ENCODE data around the gene SRD5A1. TPM values are rescaled to one million over a fixed set of nuclear protein-coding genes. Genes with fewer than 3 reads are reported as not detected.

Gene SRD5A1
- total RNA-seq, 1 donor from 2014 or later = 31.3 TPM

DNA sequence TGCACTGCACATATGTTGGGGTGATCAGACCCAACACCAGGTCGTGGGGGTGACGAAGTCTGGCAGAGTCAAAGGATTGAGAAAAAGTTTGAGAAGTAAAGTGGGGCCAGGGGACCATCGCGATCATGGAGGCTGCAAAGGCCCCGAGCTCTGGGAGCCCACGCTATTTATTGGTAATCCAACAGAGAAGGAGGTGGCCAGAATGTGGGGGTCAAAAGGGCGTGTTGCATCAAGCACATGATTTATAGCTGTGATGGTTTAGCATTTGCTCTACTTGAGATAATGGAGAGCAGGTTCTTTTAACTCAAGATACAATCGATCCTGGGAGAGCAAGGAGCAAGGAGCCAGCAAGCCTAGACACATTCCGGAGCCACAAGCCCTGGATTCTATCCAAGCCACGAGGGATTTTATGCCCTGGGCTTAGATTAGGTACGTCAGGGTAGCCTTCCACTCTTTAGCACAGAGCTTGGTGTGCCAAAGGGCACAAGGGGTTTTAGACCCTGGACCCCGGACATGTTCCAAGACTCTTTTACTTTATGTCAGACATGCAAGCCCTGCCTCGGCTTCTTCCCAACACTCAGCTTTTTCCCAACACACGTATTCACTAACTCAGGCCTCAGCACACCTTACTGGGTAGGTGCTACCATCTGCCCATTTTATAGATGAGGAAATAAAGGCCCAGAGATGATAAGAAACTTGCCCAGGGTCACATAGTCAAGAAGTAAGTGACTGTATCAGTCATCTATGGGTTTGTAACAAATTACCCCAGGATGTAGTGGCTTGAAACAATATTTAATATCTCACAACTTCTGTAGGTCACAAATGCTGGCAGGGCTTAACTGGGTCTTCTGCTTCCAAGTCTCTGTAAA, 39.9 kb upstream of the SRD5A1 start:
- Mint-ChIP-seq H3K4me1 (no peaks in the 10 kb centered on the region), H3K4me3 (no peak overlapping the region), H3K27ac (ENCODE audit: unreplicated experiment) (no peak overlapping the region), H3K36me3 (ENCODE audit: low read depth) (peaks cover 26% of the 10 kb centered on the region), H3K9me3 (no peaks in the 10 kb centered on the region), H3K27me3 (ENCODE audit: low read depth) (no peaks in the 10 kb centered on the region)
- no peak for DNase-seq (ENCODE audit: low read depth, low spot score)
- TF ChIP-seq, protein P1, sequence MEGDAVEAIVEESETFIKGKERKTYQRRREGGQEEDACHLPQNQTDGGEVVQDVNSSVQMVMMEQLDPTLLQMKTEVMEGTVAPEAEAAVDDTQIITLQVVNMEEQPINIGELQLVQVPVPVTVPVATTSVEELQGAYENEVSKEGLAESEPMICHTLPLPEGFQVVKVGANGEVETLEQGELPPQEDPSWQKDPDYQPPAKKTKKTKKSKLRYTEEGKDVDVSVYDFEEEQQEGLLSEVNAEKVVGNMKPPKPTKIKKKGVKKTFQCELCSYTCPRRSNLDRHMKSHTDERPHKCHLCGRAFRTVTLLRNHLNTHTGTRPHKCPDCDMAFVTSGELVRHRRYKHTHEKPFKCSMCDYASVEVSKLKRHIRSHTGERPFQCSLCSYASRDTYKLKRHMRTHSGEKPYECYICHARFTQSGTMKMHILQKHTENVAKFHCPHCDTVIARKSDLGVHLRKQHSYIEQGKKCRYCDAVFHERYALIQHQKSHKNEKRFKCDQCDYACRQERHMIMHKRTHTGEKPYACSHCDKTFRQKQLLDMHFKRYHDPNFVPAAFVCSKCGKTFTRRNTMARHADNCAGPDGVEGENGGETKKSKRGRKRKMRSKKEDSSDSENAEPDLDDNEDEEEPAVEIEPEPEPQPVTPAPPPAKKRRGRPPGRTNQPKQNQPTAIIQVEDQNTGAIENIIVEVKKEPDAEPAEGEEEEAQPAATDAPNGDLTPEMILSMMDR (conservative IDR thresholded peaks at IDR 0.05) = no peak

DNA sequence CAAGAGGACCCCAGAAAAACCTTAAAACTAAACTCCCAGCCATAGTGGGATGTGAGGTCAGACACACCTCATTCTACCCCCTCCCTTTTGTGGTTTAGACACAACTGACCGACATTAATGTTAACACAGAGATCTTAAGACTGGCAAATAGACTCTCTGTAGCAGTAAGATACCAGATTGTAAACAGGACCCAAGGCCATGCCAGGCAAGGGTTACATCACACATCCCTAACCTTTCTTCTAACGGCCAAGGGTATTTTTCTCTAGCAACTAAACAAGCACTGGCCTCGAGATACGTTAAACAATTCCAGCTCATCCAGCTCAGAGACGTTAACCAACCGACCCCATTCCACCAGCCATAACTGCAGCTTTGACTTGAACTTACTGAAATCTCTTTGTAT, 39.2 kb upstream of the SRD5A1 start:
- Mint-ChIP-seq H3K27me3 (ENCODE audit: low read depth) (no peaks in the 10 kb centered on the region), H3K4me3 (no peak overlapping the region), H3K36me3 (ENCODE audit: low read depth) (peaks cover 26% of the 10 kb centered on the region), H3K27ac (ENCODE audit: unreplicated experiment) (no peak overlapping the region), H3K9me3 (no peaks in the 10 kb centered on the region), H3K4me1 (no peaks in the 10 kb centered on the region)
- no peak for DNase-seq (ENCODE audit: low read depth, low spot score)
- TF ChIP-seq, protein P1 (conservative IDR thresholded peaks at IDR 0.05) = no peak

DNA sequence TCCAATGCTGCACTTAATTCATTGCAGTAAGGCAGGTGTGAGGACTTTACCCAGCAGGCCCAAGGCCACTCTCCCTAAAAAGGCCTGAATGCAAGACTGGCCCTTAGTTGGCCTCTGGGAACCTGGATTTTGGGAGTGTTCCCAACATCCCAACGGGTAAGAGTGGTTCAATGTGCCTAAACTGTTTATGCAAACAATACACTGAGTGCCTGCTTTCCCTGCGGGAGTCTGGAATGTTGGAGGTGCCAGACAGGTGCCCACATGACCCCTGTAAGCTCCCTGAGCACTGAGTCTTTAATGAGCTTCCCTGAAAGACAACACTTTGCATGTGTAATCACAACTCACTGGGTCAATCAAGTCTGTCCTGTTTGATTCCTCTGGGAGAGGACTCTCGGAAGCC, 37.8 kb upstream of the SRD5A1 start:
- Mint-ChIP-seq H3K27ac (ENCODE audit: unreplicated experiment) (no peak overlapping the region), H3K9me3 (no peaks in the 10 kb centered on the region), H3K4me1 (no peaks in the 10 kb centered on the region), H3K36me3 (ENCODE audit: low read depth) (peaks cover 23% of the 10 kb centered on the region), H3K27me3 (ENCODE audit: low read depth) (no peaks in the 10 kb centered on the region), H3K4me3 (no peak overlapping the region)
- TF ChIP-seq, protein P1 (conservative IDR thresholded peaks at IDR 0.05) = no peak
- DNase-seq (ENCODE audit: low read depth, low spot score) = no peak

DNA sequence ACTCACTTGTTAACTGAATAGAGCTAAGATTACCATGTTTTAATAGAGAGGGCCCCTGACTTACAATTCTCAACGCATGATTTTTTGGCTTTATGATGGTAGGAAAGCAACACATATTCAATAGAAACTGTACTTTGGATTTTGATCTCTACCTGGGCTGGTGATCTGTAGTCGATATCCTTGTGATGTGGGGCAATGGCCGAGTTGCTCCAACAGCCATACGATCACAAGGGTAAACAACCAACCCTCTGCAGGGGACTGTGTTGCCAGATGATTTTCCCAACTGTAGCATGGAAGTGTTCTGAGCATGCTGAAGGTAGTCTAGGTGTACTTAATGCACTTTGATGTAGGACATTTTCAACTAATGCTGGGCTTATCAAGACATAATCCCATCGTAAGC, 36.9 kb upstream of the SRD5A1 start:
- H3K4me3 Mint-ChIP-seq = no peak overlapping the region
- H3K4me1 Mint-ChIP-seq = no peaks in the 10 kb centered on the region
- peaks cover 26% of the 10 kb centered on the region for H3K36me3 Mint-ChIP-seq (ENCODE audit: low read depth)
- no peaks in the 10 kb centered on the region for H3K27me3 Mint-ChIP-seq (ENCODE audit: low read depth)
- no peak overlapping the region for H3K27ac Mint-ChIP-seq (ENCODE audit: unreplicated experiment)
- TF ChIP-seq, protein P1 (conservative IDR thresholded peaks at IDR 0.05) = no peak
- H3K9me3 Mint-ChIP-seq = no peaks in the 10 kb centered on the region
- DNase-seq (ENCODE audit: low read depth, low spot score) = no peak

DNA sequence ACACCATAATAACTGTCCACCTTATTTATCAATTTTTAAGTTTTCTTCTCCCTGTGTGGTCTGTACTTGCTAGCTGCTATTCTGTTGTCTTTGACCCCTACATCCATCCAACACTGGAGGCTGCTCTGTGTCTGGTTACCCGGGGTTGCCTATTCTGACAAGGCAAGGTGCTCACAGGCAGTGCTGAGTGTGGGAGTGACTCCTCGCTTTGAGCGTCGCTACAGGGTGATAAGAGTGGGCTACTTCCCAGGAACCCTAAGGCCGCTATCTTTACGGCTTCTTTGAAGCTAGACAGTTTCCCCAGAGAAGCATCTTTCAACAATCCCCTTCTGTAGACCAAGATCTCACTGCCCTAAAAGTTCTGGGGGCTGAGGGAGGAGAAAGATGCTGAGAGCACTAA, 35.7 kb upstream of the SRD5A1 start:
- TF ChIP-seq, protein P1 (conservative IDR thresholded peaks at IDR 0.05) = no peak
- Mint-ChIP-seq H3K27ac (ENCODE audit: unreplicated experiment) (no peak overlapping the region), H3K36me3 (ENCODE audit: low read depth) (peaks cover 32% of the 10 kb centered on the region), H3K27me3 (ENCODE audit: low read depth) (no peaks in the 10 kb centered on the region), H3K4me3 (no peak overlapping the region), H3K4me1 (no peaks in the 10 kb centered on the region), H3K9me3 (no peaks in the 10 kb centered on the region)
- DNase-seq (ENCODE audit: low read depth, low spot score) = no peak
